Measurements from ENCODE around the gene RALGAPA2.

DNA sequence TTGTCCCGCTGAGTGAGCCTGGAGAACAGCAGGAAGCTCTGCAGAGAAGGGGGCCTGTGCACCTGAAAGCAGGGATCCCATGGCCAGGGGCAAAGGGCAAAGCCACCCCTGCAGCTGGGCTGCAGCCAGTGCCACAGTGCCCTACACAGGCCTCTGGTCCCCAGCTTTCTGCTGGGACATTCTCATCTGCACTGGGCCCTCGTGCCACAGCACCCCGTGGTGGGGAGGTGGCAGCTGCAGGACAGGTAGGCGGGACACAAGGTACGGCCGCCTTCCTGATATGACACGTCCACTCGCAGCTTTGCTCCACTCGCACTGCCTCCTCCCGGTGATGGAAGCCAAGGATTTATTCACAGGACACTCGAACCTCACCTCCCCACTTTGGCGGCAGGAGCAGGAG, 317.4 kb downstream of the RALGAPA2 start:
- TF ChIP-seq EZH2 (IDR thresholded peaks at IDR 0.05; ENCODE audit: insufficient read depth, poor library complexity, severe bottlenecking): no peak
- no peak for TF ChIP-seq EZH2phosphoT487 (IDR thresholded peaks at IDR 0.05; ENCODE audit: insufficient read depth, low read depth)

Measured in GM23248 (cell line).